ENCODE data around the gene FASN.

- TF ChIP-seq CTCF (conservative IDR thresholded peaks at IDR 0.05 in 1 of 2, IDR thresholded peaks at IDR 0.05 in 1 of 2; ENCODE audit: low read depth in 1 of 2, low read length in 2 of 2) (no peak), EZH2 (IDR thresholded peaks at IDR 0.05; ENCODE audit: low read length, missing control alignments) (no peak)
Measured at GRCh38 chr17:82108496-82108945, 10.5 kb upstream of the FASN start.
